Muscle layer of colon (tissue), 2 donors: Measurements from ENCODE around the gene DLST.
A peak's percentile ranks its signal among the peaks of the same experiment; 100 is the strongest.

Experiments used
- H3K27ac ChIP-seq: one replicate; pipeline ENCODE4 v1.7.0; 2013; ENCODE audit warnings: low read depth, mild to moderate bottlenecking, low read length, moderate library complexity
- H3K27me3 ChIP-seq, 2 donors: one replicate each; pipeline ENCODE4 v1.7.0; 2013; ENCODE audit warnings: low read length in 2 of 2, mild to moderate bottlenecking in 2 of 2; ENCODE audit not compliant: insufficient read depth in 2 of 2, control insufficient read depth in 1 of 2
- H3K36me3 ChIP-seq: one replicate; pipeline ENCODE4 v1.7.0; 2013; ENCODE audit warnings: mild to moderate bottlenecking, low read length; ENCODE audit not compliant: insufficient read depth
- H3K4me1 ChIP-seq: one replicate; pipeline ENCODE4 v1.7.0; 2013; ENCODE audit warnings: mild to moderate bottlenecking, low read length; ENCODE audit not compliant: insufficient read depth
- H3K4me3 ChIP-seq, 2 donors: one replicate each; pipeline ENCODE4 v1.7.0; 2013; ENCODE audit warnings: low read length in 2 of 2, low read depth in 1 of 2, mild to moderate bottlenecking in 1 of 2, moderate library complexity in 1 of 2
- H3K9ac ChIP-seq: one replicate; pipeline ENCODE4 v1.7.0; 2013; ENCODE audit warnings: low read length
- H3K9me3 ChIP-seq: one replicate; pipeline ENCODE4 v1.7.0; 2013; ENCODE audit warnings: mild to moderate bottlenecking, low read length
- donor health status: abdominal sarcoma.
- donor health status: Adenocarcinoma of cecum.

Gene DLST

DNA sequence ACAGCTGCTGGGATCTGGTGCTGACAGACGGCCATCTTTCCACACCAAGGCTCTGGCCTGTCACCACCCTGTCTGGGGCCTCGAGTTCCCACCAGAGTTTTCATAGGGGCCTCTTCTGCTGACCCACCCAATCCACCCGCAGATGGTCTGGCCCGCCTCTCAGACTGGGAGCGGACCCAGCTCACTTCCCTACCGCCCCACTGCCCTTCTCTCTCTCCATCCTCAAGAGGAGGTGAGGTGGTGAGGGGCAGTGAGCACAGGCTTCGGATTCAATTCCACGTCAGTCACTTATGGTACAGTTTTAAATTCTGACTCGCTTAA is 53.6 kb downstream of the DLST start:
- Histone ChIP-seq H3K36me3 (no peaks in the 10 kb centered on the region), H3K9ac (no peak overlapping the region), H3K9me3 (no peaks in the 10 kb centered on the region), H3K27ac (no peak overlapping the region), H3K4me1 (peaks cover 13% of the 10 kb centered on the region), H3K27me3 (no peaks in the 10 kb centered on the region), H3K4me3 (no peak overlapping the region)

DNA sequence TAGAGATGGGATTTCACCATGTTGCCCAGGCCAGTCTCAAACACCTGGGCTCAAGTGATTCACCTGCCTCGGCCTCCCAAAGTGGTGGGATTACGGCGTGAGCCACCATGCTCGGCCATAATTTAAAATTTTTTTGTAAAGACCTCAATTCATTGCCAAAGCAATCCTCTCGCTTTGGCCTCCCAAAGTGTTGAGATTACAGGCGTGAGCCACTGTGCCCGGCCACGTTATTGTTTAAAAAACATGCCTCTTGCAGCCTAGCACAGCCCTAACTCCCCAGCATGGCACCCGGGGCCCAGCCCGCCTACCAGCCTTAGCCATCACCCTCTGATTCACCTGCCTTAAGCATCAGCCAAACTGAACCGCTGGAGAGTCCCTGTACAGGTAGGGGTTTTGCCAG is 54.4 kb downstream of the DLST start:
- no peak overlapping the region for H3K4me3 ChIP-seq
- no peaks in the 10 kb centered on the region for H3K27me3 ChIP-seq
- no peaks in the 10 kb centered on the region for H3K36me3 ChIP-seq
- no peak overlapping the region for H3K9ac ChIP-seq
- no peak overlapping the region for H3K27ac ChIP-seq
- H3K9me3 ChIP-seq = no peaks in the 10 kb centered on the region
- H3K4me1 ChIP-seq = peaks cover 13% of the 10 kb centered on the region

DNA sequence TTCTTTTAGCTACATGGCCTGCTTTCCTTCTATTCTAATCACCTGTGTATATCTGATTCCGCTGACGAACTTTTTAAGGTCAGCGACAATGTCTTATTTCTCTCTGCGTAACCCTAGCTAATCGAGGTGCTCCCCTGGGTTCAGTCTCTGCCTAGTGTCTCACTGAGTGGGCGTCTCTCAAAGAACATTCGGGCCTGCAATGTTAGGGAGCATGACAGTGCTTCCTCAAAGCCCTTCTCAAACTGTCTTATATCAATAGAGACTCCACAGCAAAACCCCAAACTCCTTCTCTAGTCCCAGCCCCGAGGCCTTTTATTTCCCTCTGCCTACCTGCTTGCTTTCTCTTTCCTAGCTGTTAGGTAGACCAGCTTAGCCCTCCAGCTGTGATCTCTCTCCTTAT is 55.0 kb downstream of the DLST start:
- Histone ChIP-seq H3K9me3 (no peaks in the 10 kb centered on the region), H3K4me3 (no peak overlapping the region), H3K27ac (no peak overlapping the region), H3K36me3 (no peaks in the 10 kb centered on the region), H3K4me1 (peaks cover 18% of the 10 kb centered on the region), H3K9ac (no peak overlapping the region), H3K27me3 (no peaks in the 10 kb centered on the region)

DNA sequence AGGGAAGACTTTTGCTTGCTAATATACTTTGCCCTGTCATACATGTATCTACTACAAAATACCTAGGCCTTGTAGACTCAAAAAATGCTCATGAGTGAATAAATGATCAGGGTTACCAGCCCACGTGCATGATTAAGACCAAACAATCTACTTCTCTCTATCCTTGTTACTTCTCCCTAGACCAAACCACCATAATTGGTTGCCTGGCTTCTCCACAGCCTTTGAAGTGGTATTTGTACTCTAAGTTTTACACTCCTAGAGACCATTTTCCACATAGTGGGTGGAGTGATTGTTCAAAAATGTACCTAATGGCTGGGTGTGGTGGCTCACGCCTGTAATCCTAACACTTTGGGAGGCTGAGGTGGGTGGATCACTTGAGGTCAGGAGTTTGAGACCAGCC is 55.5 kb downstream of the DLST start:
- Histone ChIP-seq H3K36me3 (no peaks in the 10 kb centered on the region), H3K27ac (no peak overlapping the region), H3K9me3 (no peaks in the 10 kb centered on the region), H3K4me3 (no peak overlapping the region), H3K4me1 (peaks cover 22% of the 10 kb centered on the region), H3K27me3 (no peaks in the 10 kb centered on the region), H3K9ac (no peak overlapping the region)

DNA sequence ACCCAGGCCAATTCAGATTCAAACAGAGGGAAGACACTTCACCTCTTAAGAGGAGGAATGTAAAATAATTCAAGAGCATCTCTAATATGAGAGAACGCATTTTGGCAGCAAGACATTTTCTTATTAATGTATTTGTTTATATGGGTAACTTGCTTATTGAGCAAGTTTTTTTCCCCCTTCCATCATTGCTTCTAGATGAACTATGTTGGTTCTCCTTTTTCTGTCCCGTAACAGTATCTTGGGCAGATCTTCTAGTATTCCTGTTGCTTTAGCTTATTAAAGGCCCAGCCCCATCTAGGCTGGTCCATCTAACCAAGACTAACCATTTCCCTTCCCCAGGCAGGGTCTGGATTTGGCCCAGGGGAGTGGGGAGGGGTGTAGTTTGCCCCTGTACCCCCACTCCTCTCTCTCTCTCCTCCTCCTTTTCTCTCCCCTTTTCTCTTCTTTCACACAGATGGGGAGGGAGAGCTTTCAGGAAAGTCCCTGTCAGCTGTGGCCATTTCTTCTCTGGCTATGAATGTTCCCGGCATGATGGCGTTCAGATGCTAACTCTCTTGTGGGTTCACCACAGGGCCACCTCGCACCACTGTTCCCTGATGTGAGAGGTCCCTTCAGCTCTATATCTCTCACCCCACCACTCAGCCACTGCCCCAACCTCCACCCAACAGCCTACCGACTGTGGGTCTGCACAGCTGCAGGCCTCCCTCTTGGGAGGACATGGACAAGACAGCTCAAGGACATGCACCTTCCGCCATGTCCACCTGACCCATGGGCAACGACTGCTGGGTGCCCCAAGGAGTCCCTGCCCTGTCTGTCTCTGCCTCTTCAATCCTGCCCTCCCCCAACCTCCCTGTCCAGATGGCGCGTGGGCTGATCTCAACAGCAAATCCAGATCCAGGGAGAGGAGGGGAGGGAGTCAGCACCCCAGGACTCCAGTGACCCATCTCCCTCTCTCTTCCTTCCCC is 57.1 kb downstream of the DLST start:
- Histone ChIP-seq H3K4me1 (peaks cover 23% of the 10 kb centered on the region), H3K27ac (no peak overlapping the region), H3K27me3 (no peaks in the 10 kb centered on the region), H3K9me3 (no peaks in the 10 kb centered on the region), H3K4me3 (no peak overlapping the region), H3K36me3 (no peaks in the 10 kb centered on the region), H3K9ac (no peak overlapping the region)

DNA sequence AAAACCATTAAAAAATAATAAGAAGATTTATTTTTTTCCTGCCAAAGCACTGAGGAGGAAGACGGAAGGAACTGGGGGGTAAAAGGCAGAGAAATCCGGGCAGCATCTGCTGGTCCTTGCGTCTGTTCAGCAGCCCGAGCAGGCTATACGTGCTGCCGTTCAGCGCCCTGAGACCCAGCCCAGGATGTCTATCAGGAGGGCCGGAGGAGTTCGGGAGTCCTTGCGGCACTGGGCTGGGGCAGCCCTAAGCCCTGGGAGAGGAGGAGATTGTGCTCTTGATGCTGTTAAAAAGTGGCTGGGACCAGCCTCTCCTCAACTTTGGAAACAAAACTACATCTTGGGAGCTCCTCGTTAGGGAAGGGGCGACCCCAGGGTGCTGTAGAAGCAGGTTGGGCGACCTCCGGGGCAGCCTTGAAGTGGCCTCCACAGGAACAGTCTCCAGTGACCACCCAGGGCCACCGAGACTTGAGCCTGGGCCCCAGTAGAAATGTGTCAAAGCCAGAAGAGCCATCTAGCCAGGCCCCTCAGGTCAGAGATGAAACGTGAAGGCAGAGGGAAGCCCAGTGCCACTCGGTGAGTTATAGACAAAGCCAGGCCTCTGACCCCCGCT is 59.3 kb downstream of the DLST start:
- H3K27ac ChIP-seq = peak overlapping the region; percentile 34
- H3K36me3 ChIP-seq = no peaks in the 10 kb centered on the region
- H3K27me3 ChIP-seq = no peaks in the 10 kb centered on the region
- H3K9ac ChIP-seq = no peak overlapping the region
- no peak overlapping the region for H3K4me3 ChIP-seq
- no peaks in the 10 kb centered on the region for H3K9me3 ChIP-seq
- H3K4me1 ChIP-seq = peaks cover 23% of the 10 kb centered on the region

DNA sequence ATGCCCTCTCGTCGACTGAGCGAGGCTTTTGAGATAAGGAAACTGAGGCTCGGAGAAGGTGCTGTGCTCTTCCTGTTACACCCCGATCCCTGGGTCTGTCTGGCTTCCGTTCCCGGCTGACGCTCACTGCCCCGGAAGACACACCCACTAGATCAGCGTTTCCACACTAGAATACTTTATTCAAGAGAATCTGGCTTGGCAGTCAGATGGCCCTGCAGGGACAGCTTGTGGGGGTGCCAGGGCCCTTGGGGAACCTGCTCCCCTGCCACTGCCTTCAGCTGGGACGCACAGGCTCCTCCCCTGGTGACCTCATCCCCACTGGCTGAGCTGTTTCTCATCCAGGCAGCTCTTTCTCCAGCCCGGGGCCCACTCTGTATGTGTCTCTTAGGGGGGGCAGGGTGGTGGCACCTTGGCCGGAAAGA is 60.0 kb downstream of the DLST start:
- Histone ChIP-seq H3K4me1 (peaks cover 23% of the 10 kb centered on the region), H3K36me3 (no peaks in the 10 kb centered on the region), H3K4me3 (no peak overlapping the region), H3K27me3 (no peaks in the 10 kb centered on the region), H3K9me3 (no peaks in the 10 kb centered on the region), H3K9ac (peak overlapping the region; percentile 9), H3K27ac (peak overlapping the region; percentile 34)

DNA sequence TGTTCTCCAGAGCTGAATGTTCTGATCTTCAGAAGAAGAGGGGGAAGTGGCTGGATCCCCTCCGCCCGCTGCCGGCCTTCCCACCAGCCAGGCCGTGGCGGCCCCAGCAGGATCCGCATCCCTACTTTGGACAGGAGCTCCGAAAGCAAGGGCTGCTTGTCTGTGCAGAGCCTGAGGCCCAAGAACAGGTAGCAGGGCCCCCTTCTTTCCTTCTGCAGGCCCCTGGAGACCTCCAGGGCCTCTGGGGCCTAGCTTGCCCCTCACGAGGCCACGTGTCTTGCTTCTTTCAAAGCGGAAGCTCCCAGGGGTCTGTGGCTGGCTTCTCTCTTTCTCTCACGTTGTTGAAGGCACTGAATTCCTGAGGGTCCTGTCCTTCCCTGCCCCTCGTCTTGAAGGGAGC is 60.5 kb downstream of the DLST start:
- H3K9ac ChIP-seq = peak overlapping the region; percentile 9
- no peaks in the 10 kb centered on the region for H3K27me3 ChIP-seq
- H3K4me3 ChIP-seq = no peak overlapping the region
- H3K9me3 ChIP-seq = no peaks in the 10 kb centered on the region
- H3K4me1 ChIP-seq = peaks cover 23% of the 10 kb centered on the region
- no peaks in the 10 kb centered on the region for H3K36me3 ChIP-seq
- peak overlapping the region; percentile 34 for H3K27ac ChIP-seq

DNA sequence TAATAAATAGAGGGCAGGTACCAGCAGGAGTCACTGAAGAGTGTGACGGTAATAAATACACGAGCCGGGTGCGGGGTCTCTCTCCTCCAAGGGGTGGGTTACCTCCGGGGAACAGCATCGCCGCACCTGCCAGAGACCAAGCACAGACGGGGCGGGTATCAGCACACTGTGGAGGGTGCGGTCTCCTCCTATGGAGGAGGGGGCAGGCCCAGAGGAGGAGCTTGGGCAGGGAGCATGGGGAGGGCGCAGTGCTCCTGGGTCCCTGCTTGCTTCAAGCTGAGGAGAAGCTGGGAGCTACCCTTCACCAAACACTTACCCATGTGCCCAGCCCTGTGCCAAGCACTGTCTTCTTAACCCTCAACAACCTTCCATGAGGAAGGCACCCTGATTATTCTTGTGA is 60.9 kb downstream of the DLST start:
- Histone ChIP-seq H3K9ac (no peak overlapping the region), H3K27ac (peak overlapping the region; percentile 34), H3K36me3 (no peaks in the 10 kb centered on the region), H3K4me3 (no peak overlapping the region), H3K9me3 (no peaks in the 10 kb centered on the region), H3K4me1 (peaks cover 23% of the 10 kb centered on the region), H3K27me3 (no peaks in the 10 kb centered on the region)

DNA sequence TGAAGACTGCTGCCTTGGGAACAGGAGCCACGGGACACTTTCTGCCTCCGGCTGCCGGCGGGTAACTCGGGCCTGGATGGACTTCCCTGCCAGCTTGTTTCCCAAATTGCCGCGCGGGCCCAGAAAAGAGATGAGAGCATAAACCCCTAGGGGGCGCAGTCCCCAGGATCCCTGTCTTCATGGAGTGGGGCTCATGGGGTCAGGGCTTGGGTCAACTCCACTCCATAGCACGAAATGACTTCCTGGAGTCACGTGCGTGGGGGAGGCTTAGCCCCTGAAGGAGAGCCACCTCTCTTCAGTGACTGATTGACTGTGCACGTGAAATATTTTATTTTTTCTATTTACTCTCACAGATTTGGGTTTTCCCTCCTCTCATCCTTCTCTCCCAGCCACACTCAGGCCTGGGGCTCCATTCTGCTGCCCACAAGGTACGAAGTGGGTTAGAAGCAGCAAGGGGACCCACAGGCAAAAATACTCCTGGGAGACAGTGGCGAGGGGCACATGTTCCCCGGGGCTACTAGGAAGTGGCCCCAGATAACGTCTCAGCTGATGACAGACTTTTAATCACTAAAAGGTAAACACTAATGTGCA is 63.6 kb downstream of the DLST start:
- H3K9ac ChIP-seq = no peak overlapping the region
- no peak overlapping the region for H3K27ac ChIP-seq
- H3K4me1 ChIP-seq = peaks cover 10% of the 10 kb centered on the region
- no peaks in the 10 kb centered on the region for H3K36me3 ChIP-seq
- no peak overlapping the region for H3K4me3 ChIP-seq
- peaks cover 0 to 13% of the 10 kb centered on the region in 2 donors for H3K27me3 ChIP-seq
- no peaks in the 10 kb centered on the region for H3K9me3 ChIP-seq

DNA sequence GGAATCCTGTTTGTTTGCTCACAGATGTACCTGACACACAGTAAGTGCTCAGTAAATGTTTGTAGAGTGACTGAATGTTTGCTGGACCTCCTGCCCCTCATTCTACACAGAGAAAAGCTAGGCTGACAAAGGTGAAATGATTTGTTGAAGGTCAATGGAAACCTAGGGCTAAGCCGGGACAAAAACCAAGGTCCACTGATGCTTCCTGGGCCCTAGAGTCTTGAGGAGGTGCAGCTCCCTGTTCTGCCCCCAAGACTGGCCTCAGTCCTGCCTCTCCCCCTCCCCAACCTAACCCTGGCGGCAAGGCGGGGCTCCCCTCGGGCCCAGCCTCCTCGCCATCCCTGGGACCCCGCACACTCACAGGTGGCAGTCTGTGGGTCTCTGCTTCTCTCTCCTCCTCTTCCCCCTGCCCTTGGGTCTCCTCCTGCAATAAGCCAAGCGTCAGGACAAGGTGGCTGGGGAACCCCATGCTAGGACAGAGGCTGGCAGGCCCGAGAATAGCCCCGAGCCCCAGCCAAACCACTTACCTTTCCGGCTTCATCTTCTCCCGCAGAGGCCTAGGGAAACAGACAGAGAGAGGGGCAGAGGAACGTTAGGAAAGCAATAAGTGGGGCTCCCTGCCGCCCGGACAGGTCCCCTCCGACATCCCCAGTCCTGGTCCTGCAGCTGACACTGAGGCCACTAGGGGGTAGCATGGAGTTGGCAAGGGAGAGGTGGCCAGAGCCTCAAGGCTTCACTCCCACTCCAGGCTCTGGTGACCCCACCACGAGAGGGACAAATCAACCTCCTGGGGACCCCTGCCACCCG is 64.3 kb downstream of the DLST start:
- no peak overlapping the region for H3K27ac ChIP-seq
- H3K27me3 ChIP-seq = peaks cover 0 to 18% of the 10 kb centered on the region in 2 donors
- H3K9me3 ChIP-seq = no peaks in the 10 kb centered on the region
- no peak overlapping the region for H3K9ac ChIP-seq
- H3K4me3 ChIP-seq = peak overlapping the region in 1 of 2 donors; percentile 4
- peaks cover 10% of the 10 kb centered on the region for H3K4me1 ChIP-seq
- no peaks in the 10 kb centered on the region for H3K36me3 ChIP-seq
